Epithelial cell of prostate (primary cell): Measurements from ENCODE around the gene ASB7.
"Not testable (repeated sequence)": the region's sequence is repeated elsewhere in the genome, so short reads cannot be mapped to it uniquely, and the experiment has no call there.

Source experiments
- DNase-seq: peaks from one replicate; pipeline ENCODE4 v3.0.0-alpha.2; 2011; ENCODE audit warnings: low read depth, low spot score
- H3K27ac ChIP-seq: fragments of 450-650 bp; 2 replicates; pipeline ENCODE4 v1.5.1; 2017; ENCODE audit warnings: mild to moderate bottlenecking

The ASB7 gene, protein sequence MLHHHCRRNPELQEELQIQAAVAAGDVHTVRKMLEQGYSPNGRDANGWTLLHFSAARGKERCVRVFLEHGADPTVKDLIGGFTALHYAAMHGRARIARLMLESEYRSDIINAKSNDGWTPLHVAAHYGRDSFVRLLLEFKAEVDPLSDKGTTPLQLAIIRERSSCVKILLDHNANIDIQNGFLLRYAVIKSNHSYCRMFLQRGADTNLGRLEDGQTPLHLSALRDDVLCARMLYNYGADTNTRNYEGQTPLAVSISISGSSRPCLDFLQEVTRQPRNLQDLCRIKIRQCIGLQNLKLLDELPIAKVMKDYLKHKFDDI

DNA sequence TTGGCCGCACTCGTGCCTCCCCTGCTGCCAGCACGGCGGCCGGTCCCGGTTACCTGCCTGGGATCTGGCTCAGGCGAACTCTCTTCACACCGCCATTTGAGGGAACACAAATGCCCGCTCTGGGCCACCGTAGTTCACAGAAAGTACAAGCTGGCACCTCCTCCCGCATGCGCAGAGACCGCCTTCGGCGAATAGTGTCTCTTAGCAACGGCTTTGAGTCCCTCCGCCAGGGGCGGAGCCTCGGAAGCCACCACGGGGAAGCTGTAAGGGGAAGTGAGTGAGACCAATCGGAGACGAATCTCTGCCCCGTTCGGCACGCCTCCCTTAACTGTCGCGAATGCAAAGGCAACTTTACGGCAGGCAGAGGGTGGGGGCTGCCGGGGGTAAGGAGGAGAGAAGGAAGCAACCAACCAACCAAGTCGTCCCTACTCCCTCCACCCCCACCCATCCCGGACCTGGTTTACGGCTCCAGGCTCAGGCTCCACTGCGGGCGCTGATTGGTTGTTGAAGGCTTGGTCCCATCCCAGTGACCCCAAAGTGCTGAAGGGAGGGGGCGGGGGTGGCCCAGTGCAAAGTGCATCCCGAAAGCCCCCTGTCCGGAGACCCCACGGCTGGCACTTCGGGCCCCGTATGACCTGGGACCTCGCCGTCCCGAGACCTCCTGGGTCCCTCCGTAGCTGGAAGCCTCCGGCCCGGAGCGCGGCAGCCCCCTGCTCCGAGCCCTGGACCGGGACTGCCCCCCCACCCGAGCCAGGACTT lies at the start of gene ASB7, which contains the start of gene LINS1:
ASB7 (plus strand) TSS at position 526 of the 759 bp plus-strand sequence. CDS start 9,628 bp downstream, outside the sequence.
LINS1 (minus strand) TSS at position 121 of the 759 bp plus-strand sequence. CDS start 21,342 bp downstream, outside the sequence.
- peak within 1 kb of the TSS; percentile 63 for H3K27ac ChIP-seq
- DNase-seq: peak; percentile 100

DNA sequence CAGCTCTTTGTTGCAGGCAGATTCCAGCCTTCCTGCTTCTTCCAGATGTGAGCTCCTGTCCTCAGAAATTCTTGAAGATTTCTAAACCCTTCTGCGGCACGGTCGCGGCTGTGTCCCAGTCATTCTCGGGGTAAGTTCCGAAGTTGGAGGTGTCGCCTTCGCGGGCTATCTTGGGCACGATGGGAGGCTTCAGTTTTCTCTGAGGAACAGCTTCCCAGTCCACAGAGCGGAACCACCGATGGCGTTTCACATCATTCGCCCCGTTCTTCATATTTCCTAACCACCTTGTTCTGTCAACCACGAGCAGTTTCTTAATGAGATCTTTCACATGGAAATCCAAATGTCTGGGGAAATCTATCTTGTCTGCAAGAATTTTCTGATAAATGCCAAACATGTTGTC lies 48.9 kb upstream of the ASB7 start:
- H3K27ac ChIP-seq: no peak overlapping the region
- no peak for DNase-seq

DNA sequence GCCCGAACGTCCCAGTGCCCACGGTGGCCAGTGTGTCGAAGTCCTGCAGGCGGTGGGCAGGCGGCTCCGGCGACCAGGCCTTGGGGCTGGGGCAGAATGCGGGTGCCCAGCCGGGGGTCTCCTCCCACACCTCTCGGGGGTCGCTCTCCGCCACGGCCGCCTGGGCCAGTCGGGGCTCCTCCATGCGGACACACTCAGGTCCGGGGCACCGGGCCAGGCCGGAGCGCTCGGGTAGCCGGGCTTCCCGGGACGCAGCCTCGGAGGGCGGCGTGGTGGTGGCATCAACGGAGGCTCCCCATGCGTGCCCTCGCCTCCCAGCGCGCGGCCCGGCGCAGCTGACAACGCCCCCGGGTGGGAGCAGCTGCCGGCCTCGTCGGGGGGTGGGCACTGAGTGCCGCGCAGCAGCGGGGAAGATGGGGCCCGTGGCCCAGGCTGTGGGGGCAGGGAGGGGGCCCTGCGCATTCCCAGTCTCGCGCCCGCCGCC lies 43.6 kb upstream of the ASB7 start:
- no peak overlapping the region for H3K27ac ChIP-seq
- DNase-seq: no peak

DNA sequence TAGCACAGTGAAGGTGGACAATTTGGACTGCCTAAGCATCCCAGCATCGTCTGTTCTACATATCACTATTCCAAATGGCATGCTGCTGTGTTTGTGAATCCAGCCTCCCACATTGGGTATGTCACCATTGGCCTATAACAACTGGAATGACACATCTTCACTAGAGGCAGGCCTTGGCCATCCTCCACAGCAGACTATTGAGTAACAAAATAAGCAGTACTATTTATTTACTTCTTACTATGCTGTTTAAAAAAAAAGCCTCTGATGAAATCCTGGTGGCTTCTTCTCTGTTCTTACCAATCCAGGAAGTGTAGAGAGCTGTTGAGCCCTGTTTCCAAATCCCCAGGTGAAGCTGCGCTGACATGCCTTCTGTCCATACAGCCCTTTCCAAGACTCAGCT lies 43.1 kb upstream of the ASB7 start:
- peak; percentile 85 for DNase-seq
- H3K27ac ChIP-seq: peak overlapping the region; percentile 48

DNA sequence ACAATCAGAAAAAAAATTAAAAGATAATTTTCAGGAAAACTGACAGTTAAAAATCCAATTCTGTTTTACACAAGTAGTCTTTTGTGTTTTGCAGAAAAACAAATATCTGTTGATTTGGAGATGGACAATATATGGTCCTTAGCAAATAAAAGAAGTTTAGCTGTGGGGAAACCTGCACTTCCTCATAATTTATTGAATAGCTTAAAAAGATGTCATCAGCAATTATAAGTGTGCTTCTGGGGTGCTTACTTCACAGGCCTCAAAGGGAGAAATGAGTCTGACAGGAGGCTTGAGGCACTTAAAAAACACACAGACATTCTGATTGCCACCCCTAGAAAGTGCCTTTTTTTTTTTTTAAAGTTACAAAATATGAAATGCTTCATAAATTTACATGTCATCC lies 42.1 kb upstream of the ASB7 start:
- H3K27ac ChIP-seq: no peak overlapping the region
- no peak for DNase-seq

DNA sequence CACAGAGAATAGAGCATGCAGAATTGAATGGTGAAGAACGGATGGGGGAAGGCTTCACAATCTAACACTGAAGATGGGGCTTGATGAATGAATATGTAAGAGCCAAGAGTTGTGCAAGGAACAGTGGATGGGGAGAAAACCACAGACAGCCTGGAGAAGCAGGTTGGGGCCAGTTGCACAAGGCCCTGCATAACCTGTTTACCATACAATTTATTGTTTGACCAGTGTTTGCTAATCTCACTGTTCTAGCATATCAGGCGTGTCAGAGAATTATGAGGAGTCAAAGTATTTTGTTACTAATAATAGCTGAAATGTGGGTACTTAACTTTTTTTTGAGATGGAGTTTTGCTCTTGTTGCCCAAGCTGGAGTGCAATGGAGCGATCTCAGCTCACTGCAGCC lies 36.8 kb upstream of the ASB7 start:
- peak; percentile 75 for DNase-seq
- H3K27ac ChIP-seq: peak overlapping the region; percentile 27

DNA sequence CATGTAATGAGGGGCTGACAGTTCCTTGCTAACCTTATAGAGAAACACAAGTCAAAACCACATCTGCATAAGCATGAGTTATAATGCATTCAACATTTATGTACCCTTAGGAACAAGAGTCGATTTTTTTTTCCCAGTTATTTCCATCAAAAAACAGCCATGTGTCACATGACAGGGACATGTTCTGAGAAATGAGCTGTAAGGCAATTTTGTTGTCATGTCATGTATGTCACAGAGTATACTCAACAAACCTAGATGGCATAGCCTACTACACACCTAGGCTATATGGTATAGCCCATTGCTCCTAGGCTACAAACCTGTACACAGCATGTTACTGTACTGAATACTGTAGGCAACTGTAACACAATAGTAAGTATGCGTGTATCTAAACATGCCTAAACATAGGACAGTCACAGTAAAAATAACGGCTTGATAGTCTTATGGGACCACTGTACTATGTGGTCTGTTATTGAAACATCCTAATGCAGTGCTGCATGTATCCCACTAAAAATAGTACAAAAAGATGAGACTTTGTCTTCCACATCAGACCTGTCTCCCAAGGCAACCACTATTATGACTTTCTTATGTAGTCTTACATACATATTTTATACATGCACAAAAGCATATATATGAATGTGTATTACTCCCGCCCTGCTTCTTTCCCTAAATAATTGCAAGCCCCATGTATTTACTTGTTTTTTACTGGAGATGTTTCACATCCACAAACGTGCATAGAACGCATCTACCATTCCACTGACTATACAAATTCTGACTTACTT lies 35.4 kb upstream of the ASB7 start:
- no peak for DNase-seq
- no peak overlapping the region for H3K27ac ChIP-seq

DNA sequence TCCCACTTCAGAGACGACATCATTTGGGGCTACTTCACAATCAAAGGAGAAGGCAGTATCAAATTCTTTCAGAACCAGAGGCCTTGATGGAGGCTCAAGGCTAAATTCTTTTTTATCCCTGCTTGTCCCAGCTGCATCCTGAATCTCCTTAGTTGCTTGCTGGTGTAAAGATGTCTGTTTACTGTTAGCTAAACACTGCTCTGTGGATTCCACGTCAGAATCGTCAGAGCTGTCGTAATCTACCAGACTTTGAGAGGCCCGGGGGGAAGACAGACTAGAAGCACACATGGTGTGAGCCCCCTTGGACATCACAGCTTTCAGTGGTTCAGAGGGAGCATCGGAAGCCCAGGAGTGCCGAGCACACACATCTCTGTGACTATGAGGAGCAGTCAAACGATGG lies 33.0 kb upstream of the ASB7 start:
- DNase-seq: no peak
- no peak overlapping the region for H3K27ac ChIP-seq

DNA sequence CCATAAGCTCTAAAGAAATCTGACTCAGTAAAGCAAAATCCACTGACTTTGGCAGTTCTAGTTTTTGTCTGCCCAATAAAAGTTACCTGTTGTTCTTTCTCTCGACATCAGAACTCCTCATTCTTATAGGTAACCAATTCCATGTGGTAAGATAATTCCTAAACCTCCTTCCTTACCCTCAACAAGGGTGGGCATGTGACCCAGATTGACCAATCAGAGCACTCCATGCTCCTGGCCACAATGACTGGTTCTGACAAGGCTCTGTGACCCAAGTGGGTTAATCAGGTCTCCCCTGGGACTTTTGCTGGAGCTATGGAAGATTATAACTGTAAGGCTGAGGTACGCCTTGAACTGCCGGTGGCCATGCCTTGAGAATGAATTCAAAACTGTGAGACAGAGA lies 32.1 kb upstream of the ASB7 start:
- H3K27ac ChIP-seq: no peak overlapping the region
- DNase-seq: no peak

DNA sequence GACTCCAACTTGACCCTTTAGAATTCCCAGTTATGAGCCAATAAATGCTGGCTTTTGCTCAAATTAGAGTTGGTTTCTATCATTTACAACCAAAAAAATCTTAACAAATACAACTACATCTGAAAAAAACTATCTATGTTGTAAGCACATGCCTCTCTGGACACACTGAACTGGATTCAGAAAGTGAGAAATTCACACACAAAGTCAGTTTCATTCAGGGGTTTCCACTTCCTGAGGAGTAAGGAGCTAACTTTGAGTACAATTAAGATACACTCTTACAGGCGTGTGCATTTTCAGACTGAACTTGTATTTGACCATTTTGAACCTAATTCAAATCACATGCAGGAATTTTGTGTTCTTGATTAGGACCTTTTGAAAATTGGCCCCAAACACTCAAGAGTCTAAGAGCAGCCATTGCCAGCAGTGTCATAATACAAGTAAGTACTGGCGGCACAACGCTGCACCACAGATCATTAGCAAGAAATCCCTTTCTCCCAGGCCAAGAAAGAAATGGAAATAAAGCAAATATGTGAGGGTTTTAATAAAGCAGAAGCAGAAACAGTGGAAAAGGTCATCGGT lies 31.6 kb upstream of the ASB7 start:
- no peak overlapping the region for H3K27ac ChIP-seq
- DNase-seq: no peak

DNA sequence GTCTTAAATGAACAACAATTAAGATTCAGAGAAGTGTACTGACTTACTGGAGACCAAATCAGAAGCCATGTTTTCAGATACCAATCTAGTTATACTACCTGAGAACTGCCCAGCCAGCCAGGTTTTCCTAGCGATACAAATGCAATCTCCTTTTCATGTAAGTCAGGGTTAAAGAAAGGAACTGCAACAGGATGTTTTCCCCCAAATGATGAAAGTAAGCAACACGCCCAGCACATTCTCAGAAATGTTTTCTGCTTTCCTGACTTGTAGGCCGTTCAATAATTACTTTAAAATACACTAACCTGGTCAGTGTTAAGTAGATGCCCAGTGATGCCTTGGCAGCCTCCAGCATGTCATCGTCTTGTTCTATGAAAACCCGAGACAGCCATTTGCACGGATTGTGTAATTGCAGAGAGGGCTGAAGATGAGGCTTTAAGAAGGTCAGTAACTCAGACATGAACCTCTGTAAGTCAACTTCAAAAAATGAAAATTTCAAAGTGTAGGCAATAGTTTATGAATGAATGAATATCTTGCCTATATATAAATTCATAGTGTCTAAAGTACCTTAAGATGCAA lies 30.7 kb upstream of the ASB7 start:
- H3K27ac ChIP-seq: no peak overlapping the region
- no peak for DNase-seq

DNA sequence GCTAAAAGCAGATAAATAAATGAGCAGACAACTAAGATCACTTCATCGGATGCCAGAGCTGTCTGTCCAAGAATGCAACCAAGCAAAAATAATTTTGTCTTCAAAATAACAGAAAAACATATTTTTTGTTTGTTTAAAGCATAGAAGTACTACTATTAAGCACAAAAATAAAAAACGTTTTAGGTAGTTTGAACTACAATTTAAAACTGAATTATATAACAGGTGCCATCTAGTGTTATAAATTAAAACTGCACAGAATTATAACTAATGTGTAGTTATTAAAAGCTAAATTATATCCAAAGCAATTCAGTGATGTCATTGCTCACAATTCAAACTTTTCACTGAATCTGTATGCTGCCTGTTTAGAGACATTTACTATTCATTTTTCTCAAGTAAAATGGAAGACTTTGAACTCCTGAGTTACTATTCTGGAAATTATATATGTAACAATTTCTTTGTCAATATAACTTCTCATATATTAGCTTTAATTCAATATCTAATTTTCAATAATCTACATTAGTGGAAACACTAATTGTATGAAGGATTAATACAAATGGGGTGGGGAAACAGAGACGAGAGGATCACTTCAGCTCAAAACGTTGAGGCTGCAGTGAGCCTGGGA lies 29.9 kb upstream of the ASB7 start:
- H3K27ac ChIP-seq: no peak overlapping the region
- no peak for DNase-seq

DNA sequence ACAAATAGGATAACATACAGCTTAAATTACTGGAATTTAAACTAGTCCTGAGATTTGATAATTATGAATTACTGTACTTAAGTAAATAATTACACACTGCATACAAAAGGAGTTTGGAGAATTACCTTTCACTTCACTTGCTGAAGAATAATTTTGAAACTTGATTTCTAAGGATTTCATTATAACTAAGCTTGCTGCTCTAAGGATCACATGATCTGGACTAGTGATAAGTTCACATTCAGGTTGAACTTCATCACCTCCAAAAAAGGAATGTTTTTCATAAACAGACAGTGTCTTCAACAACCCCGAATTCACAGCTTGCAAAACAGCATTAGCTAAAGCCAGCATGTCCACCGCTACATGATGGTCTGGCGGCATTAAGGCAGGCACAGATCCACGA lies 28.9 kb upstream of the ASB7 start:
- no peak overlapping the region for H3K27ac ChIP-seq

DNA sequence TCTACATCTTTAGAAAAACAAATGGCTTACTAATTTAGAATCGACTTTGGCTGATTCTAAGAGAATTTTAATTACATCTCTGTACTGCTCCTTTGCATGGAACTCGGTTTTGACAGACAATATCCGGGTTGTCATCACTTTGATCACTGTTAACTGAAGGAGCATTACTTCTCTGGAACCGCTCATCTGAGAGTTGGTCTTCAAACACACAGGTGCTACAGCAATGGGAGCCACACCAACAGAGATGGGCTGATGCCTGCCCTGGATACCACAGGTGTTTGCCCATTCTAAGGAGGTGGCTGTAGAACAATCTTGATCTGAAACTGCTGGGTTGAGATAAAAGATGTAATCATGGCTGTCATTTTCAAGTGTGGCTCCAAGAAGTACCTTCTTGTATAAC lies 22.0 kb upstream of the ASB7 start:
- no peak overlapping the region for H3K27ac ChIP-seq
- DNase-seq: no peak

More for the DNA sequence above, 28.9 kb upstream of the ASB7 start:
- DNase-seq: no peak

DNA sequence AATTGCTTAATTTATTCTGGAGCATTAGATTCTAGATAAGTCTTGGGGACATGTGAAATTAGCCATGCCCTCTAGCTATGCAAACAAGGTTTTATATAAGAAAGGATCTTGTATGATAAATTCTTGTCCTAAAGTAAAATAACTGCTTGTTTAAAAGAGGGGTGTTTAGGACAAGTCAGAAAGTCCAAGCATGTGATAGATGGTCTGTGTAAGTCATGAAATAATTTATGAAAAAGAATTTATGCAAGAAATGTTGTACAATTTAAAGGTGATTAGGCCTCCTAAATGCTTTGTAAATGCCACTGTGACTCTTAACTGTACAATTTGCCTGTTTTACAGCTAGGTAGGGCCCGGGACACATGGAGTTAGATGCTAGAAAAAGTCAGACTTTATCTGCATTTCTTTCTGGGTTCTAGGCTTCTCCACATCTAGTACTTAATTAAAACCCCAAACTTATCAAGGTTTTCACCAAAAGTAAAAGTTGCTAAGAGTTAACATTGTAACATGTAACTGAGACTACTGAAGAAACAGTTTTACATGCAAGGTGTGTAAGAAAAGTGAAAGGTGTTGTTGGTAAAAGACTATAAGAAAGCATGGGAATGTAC lies 13.6 kb upstream of the ASB7 start:
- H3K27ac ChIP-seq: no peak overlapping the region
- DNase-seq: no peak

DNA sequence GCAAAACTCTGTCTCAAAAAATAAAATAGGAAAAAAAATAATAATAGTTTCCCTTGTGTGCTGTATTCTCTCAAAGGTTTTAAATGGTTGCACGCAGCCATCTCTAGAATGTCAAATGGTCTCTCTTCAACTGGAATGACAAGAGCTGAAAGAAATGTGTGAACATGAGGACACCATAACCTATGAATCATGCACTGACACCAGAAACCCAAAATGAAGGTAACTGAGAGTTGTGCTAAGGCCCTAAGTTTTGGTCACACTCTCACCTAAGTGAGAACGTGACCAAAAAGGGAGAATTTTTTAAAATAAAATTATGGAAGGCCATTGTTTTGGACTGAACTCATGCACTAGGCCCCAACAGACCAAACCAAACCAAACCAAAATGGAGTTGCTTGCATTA lies 11.2 kb upstream of the ASB7 start:
- not testable (repeated sequence) for H3K27ac ChIP-seq, DNase-seq

DNA sequence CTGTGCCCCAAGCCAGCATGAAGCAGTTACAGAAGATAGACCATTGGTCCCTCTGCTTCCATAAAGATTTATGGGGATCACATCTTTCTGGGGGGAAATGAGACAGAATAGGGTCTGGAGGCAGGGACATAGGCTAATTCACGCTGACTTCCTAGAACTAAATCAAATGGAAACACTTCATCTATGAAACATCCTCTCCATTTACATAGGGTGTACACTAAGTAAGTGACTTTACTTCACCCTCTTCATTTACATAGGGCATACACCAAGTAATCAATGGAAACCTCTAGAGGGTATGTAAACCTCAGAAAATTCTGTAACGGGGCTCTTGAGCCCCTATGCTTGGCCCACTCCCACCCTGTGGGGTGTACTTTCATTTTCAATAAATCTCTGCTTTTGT lies 10.6 kb upstream of the ASB7 start:
- no peak overlapping the region for H3K27ac ChIP-seq
- no peak for DNase-seq

DNA sequence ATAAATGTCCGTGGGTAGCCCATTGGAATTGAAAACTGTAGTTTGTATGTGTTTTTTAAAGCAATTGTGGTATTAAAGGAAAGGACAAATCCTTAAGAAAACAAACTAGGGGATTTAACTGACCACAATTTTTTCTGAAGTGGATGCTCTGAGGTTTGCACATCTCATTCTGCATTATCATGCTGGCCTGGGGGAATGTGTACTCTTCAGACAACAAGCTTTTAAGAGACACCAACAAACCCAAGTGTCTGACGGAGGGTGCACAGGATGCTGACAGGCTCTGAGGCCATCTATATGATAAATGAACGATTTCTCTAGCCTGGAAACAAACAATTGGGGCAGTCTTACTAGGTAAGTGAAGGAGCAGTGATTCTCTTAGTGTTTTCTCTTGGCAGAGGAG lies 9.5 kb upstream of the ASB7 start:
- no peak for DNase-seq
- H3K27ac ChIP-seq: no peak overlapping the region

DNA sequence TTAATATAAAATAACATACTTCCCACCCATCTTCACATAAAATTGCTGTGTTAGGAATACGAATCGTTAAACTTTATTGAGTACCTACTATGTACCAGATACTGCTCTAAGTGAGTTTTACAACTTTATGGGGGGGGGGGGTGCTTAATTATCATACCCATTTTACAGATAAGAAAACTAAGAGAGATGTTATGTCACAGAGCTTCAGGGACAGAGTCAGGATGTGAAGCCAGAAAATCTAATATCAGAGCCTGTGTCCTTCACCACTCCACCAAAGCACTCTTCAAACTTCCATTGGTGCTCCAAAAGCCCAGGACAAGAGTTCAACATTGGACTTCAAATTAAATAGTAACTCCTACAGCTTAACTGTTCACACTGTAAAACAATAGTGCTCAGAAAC lies 9.0 kb upstream of the ASB7 start:
- no peak for DNase-seq

More for the DNA sequence above, 9.0 kb upstream of the ASB7 start:
- no peak overlapping the region for H3K27ac ChIP-seq
